Measurements from ENCODE around the gene CHCHD6.

Gene CHCHD6

DNA sequence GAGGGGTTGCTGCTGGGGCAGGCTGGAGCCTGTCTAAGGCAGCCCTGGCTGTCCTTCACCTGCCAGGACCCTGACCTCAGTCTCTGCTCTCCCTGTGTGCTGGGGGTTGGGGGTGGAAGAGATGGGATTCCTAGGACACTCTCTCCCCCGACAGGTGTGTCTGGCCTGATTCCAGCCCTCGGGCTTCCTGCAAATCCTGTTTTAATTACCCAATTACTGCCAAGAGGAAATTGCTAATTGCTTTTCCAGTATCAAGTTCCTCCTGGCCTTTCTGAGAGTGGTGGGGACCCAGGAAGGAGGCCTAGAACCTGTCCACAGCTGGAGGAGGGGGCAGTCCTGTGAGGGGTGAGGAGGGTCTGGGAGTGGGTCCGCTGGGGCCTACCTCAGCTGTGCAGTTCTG lies 294.7 kb downstream of the CHCHD6 start:
- no peak for DNase-seq

DNA sequence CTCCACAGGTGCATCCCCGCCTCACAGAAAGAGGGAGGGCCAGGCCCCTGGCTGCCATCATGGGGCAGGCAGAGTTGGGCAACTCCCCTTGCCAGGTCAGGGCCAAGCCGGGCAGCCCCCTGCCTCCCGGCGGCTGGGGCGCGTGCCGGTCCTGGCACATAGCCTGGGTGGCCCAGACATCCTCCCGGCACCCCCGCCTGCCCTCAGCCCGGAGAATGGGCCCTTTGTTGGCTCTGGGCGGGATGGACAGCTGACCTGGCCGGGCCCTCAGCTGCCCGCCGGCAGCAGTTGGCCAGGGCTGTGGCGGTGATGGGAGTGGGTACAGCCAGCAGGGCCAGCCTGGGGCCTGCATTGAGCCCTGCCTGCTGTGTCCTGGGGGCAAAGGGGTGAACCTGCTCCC lies 295.3 kb downstream of the CHCHD6 start:
- no peak for DNase-seq

DNA sequence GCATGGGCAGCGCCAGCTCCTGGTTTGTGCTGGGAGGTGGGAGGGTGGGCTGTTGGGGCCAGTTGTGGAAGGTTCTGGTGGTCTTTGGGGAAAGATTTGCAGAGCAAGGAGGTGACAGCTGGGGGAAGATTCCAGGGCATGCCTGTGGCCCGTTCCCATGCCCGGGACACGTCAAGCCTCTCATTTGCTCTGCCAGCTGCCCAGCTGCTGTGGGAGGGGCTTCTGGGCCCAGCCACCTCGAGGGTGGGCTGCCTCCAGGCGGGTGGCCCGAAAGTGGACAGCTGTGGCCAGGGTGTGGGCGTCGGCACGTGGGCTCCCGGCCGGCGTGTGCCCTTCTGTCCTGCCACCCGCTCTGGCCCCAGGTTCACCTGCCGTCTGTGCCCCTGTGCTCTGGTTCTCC lies 296.1 kb downstream of the CHCHD6 start:
- no peak for DNase-seq

DNA sequence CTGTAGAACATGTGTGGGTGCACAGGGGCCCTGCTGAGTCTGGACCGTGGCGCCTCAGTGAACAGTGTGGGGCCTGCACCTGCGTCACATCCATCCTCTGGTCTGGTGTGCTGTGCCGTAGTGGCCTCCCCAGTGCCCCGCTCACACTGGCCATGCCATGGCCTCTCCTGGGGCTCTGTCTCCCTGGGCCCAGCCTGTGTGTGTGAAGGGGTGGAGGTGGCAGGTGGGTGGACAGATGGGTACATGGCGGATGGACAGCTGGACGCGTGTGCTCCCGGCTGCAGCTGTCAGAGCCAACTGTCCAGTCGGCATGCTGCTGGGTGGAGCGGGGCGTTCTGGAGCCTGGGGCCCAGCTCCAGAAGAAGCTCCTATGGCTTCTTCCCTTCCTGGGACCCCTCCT lies 296.7 kb downstream of the CHCHD6 start:
- DNase-seq: no peak

DNA sequence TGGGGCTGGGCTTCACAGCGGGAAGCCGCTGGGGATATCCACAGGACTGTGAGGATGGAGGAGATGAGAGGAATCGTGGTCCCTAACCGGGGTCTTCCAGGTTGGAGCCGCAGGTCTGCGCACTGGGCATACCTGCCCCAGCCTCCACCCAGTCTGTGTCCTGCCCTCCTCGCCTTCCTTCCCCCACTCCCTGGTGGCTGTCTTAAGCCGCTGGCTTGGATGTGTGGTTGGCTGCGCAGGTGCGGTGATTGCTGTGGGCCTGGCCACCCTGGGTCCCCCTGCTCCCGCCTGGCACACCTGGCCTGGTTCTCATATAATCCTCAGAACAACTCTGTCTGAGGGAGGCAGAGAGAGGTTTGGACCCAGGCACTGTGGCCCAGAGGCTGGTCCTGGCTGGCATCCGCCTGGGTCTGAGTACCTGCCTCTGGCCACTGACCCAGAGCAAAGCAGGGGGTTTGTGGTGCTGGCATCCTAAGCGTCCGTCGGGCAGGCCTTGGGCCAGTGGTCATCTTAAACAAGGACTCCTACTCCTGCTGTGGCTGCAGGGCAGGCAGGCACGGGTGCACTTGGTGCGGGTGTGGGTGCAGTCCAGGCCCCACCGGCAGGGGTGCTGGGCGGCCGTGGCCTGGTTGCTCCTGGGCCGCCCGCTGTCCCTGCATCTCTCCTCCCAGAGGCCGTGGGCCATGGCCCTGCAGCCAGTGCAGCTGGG lies 297.6 kb downstream of the CHCHD6 start:
- DNase-seq: no peak

DNA sequence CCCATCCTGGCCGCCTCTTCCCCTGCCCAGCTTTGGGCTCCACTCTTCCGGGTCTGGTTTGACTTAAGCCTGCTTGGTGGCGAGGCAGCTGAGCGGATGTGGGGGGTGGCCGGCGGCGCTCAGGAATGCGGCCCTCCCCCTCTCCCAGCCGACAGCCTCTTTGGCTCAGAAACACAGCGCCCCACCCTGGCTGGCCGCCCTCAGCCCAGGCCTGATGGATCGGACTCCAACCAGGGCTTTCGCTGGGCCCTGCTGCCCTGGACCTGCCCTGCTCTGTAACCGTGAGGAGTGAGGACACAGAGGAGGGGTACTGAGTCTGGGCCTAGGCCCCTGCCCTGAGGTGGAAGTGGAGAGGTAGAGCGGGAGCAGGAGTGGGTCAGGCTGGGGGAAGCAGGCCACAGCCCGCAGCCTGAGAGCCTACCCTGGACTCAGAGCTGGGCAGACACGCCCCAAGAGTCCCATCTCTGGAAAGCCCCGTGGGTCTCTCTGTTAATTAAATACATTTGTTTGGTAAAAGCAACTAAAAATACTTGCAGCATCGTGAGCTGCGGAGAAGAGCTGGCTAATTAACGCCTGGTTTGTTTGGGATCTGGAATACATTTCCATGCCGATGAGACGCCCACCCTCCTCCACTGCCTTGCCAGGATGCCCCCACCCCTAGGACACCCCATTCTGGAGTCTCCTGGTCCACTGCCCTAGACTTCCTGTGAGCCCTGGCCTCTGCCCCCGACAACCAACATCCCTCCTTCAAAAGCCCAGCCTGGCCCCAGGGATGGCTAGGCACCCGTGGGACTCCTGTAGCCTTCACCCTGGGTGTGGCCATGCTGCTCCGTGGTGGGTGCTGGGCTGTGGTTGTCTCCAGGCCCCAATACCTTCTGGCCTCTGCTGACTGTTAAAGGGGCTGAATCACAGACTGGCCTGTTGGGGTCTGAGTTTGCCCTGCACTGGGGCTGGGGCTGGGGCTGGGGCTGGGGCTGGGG lies 298.4 kb downstream of the CHCHD6 start:
- DNase-seq: no peak

DNA sequence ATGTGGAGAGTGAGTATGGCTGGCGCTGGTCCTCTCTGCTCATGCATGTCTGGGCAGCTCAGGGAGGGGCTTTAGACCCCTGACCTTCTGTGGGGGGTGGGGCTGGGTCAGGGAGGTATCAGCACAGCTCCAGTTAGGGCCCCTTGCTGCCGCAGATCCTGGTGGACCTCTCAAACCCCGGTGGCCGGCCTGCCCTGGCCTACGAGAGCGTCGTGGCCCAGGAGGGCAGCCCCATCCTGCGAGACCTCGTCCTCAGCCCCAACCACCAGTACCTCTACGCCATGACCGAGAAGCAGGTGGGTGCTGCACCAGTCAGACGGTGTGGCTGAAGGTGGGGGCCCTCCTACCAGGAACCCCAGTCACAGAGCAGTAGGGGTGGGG lies 299.1 kb downstream of the CHCHD6 start:
- no peak for DNase-seq

DNA sequence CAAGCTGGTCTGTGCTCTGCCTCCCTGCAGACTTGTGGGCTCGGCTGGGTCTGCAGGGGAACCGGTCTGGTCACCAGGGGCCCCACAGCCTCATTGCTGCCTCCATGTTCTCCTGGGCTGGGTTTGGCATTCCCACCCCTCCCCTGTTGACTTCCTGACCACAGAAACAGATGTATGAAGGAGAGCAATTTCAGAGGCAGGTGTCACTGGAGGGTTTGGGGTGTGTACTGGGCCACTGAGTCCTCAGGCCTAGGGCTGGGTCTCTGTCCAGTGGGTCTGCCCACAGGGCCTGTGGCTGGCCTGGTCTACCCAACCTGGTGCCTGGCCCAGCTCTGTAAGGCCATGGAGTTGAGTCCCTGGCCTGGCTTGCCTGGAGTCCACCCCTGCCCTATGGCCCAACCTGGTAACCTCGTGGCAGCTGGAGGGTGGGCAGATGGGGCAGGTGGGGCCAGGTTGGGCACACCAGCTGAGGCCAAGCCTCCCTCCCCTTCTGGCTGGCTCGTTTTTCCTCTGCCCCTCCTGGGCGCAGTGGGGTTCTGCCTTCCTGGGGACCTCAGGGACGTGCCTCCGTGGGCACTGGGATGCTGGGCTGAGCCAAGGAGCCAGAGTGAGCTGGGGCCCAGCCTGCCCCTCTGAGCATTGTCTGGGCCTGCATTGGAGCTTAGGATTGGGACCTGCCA lies 299.7 kb downstream of the CHCHD6 start:
- no peak for DNase-seq

DNA sequence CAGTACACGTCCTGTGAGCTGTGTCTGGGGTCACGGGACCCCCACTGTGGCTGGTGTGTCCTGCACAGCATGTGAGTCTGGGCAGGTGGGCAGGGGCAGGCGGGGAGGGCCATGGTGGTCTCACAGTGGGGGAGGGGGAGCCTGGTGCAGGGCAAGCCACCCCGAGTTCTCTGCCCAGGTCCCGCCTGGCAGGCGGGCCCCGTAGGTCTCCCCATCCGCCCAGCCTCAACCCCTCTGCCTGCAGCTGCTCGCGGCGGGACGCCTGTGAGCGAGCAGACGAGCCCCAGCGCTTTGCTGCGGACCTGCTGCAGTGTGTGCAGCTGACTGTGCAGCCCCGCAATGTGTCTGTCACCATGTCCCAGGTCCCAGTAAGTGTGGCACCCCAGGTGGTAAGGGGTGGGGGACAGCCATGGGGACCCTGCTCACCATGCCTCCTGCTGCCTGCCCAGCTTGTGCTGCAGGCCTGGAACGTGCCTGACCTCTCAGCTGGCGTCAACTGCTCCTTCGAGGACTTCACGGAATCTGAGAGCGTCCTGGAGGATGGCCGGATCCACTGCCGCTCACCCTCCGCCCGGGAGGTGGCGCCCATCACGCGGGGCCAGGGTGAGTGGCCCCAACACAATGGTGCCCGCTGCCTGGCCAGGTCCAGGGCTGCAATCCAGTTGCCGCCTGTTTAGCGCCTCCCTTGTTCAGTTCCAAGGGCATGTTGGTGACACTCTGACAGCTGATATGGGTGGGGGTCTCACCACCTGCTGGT lies 300.8 kb downstream of the CHCHD6 start:
- DNase-seq: no peak

DNA sequence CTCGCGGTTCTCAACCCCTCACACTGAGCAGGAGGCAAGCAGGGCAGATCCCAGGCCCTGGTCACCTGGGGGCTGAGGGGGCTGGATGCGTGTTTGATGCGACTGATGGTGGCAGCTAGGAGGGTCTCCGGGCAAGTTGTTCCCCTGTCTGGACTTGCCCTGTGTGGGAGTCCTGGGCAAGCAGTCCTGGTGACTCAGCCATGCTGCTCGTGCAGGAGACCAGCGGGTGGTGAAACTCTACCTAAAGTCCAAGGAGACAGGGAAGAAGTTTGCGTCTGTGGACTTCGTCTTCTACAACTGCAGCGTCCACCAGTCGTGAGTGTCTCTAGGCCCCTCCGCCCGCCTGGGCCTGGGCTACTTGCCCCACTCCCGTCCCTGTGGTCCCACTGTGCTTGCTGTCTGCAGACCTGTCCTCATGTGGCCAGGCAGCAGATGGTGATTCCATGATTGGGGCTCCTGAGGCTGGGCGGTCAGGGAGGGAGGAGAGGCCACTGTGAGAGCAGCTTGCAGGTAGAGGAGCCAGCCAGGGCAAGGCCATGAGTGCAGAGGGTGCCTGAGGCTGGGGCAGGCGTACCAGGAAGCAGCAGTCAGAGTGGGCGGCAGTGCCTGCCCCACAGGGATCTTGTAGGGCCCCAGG lies 301.9 kb downstream of the CHCHD6 start:
- DNase-seq: no peak

DNA sequence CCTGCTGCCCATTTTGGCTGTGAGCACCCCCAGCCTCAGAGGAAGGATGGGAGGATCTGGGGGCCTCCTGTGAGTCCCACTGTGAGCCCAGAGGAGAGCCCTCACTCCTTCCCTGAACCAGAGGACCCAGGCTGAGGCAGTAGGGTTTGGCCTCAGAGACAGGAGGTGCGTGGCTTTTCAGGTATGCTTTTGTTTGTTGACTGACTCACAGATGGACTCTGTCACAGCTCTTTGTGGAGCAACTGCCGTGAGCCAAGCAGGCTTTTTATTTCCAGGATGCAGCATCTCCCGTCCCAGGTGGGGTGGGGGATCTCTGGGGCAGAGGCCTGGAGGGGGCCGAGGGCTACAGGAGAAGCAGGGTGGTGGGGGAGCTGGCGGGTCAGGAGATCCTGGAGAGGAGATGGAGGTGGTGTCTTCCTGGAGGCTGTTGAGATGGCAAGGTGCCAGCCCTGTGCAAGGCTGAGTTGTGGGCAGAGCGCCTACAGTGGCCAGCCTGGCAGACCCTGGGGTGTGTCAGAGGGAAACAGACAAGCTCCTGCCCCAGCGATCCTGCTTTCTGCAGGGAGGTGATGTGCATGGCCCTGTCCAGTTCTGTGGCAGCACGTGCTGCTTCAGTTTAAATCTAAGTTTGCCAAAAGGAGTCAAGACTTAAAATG lies 302.9 kb downstream of the CHCHD6 start:
- DNase-seq: no peak

DNA sequence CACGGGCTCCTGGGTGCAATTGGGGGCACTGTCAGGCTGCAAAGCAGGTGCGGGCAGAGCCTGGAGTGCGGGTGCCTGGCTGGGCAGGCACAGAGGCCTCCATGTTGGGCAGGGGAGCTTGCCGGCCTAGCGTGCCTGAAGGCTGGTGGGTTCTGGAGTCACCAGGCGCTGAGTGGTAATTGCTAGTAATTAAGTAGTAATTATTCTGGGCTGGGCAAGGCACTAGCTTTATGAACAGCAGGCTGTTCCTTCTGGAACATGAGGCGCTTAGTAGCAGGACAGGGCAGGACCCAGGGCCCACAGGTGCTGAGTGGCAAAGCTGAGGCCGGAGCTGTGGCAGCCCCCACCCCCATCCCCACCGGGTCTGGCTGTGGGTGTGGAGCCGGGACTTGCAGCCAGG lies 304.2 kb downstream of the CHCHD6 start:
- DNase-seq: no peak

DNA sequence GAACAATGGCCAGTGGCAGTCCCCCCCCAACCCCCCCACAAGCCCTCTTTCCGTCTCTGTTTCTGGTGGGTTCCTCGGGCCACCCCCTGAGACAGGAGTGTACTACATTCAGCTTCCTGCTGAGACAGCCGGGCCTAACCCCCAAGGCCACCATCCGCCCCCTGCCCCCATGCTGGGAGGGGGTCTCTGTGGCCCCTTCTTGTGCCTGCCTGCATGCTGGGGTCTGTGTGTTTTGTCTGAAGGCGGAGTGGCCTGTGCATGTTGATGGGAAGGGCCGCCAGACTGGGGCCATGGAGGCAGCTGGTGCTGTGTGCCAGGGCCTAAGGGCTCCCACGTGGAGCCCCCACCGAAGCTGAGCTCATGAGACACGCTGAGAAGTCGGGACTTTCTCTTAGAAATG lies 305.5 kb downstream of the CHCHD6 start:
- no peak for DNase-seq
